ENCODE measurements around the gene GALNT3.

DNA sequence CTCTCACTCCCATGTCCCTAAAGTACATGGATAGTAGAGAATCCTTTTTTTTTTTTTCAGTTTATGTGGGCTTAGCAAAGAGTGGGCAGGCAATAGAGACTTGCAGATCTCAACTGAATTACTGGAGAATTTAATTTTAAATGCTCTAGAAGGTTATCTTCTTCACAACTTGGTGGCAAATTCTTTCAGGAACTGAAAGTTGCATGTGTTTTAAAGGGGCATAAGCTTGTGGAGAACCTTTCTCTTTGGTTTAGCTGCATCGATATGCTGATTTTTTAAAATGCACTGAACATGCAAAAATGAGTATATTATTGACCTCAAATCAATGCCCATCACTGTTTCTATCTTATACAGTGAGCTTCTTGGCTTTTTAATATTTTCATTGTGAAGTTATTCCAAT lies 24.9 kb upstream of the GALNT3 start:
- TF ChIP-seq, protein P1, sequence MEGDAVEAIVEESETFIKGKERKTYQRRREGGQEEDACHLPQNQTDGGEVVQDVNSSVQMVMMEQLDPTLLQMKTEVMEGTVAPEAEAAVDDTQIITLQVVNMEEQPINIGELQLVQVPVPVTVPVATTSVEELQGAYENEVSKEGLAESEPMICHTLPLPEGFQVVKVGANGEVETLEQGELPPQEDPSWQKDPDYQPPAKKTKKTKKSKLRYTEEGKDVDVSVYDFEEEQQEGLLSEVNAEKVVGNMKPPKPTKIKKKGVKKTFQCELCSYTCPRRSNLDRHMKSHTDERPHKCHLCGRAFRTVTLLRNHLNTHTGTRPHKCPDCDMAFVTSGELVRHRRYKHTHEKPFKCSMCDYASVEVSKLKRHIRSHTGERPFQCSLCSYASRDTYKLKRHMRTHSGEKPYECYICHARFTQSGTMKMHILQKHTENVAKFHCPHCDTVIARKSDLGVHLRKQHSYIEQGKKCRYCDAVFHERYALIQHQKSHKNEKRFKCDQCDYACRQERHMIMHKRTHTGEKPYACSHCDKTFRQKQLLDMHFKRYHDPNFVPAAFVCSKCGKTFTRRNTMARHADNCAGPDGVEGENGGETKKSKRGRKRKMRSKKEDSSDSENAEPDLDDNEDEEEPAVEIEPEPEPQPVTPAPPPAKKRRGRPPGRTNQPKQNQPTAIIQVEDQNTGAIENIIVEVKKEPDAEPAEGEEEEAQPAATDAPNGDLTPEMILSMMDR (IDR thresholded peaks at IDR 0.05): no peak
- no peak for TF ChIP-seq ZFX (IDR thresholded peaks at IDR 0.05; ENCODE audit: borderline replicate concordance)

All from 22Rv1 (cell line).